Activated CD4-positive, CD25-positive, alpha-beta regulatory T cell treated with anti-CD3 and anti-CD28 coated beads, Interleukin-2, amount 50 U/mL, for 16 hours (primary cell): ENCODE results near the gene CD4.

Source experiments
- DNase-seq: peaks from one replicate; pipeline ENCODE4 v3.0.0-alpha.2; 2020; ENCODE audit warnings: low read depth, low spot score

Gene CD4

DNA sequence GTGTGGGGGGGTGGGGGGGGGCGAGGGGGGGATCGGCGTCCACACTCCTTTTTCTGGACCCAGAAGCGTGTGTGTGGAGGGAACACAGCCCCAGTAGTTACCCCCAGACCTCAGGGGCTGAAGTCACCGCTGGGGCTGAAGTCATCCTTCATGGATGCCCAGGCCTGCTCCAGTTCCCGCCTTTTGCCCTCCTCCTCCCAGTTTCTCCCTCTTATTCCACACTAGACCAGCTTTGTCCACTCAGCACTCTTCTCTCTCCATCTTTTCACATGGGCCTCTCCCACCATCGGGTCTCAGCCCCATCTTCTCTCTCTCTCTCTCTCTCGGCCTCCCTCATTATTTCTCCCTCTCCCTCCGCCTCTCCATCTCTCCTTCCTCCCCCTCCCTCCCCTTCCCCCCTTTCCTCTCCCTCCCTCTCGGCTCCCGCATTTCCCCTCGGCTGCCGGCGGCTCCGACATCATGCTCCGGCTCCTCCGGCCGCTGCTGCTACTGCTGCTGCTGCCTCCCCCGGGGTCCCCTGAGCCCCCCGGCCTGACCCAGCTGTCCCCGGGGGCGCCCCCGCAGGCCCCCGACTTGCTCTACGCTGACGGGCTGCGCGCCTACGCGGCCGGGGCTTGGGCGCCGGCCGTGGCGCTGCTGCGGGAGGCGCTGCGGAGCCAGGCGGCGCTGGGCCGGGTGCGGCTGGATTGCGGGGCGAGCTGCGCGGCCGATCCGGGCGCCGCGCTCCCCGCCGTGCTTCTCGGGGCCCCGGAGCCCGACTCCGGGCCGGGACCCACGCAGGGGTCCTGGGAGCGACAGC, 38.9 kb downstream of the CD4 start, which contains the start of gene P3H3:
Gene P3H3 (plus strand): TSS at position 426 of the 799 bp plus-strand sequence. CDS start 34 bp downstream, at position 460.
- no peak for DNase-seq

- no peak for DNase-seq
Observed at GRCh38 chr12:6828781-6829535, 39.6 kb downstream of the CD4 start.

DNA sequence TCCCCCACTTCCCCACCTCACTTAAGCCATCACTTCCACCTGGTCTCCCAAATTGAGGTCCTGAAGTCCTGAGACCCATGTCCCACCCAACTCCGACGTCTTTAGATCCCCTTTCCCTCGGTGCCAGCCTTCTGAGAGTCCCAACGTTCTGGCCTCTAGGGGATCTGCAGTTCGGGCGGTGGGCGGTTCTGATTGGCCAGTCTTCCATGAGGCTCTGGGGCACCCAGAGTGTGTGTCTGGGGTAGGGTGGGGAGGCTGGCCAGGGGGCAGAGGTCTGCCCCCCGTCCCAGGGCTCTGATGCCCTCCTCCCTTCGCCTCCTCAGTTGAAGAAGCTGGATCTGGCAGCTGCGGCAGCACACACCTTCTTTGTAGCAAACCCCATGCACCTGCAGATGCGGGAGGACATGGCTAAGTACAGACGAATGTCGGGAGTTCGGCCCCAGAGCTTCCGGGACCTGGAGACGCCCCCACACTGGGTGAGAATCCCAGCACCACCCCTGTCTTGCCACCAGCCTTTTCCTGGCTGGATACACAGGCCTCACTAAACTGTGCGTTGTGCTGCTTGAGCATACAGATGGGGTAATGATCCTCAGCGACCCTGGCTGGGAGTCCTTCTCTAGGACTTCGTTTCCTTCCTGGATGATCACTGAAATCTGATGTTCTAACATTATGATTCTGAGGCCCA, 40.4 kb downstream of the CD4 start:
- no peak for DNase-seq

DNA sequence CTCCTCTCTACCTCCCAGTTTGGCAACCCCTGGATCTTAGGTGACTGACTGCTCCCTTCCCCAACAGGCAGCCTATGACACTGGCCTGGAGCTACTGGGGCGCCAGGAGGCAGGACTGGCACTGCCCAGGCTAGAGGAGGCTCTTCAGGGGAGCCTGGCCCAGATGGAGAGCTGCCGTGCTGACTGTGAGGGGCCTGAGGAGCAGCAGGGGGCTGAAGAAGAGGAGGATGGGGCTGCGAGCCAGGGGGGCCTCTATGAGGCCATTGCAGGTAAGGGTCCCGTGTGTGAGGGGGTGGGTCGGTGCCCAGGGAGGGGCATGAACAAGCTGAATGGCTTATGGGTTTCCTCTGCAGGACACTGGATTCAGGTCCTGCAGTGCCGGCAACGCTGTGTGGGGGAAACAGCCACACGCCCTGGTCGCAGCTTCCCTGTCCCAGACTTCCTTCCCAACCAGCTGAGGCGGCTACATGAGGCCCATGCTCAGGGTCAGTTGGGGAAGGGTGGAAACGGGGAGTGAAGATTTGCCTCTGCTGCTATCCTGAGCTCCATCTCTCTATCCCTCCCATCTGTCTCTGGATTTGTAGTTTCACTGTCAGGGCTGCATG, 41.1 kb downstream of the CD4 start:
- DNase-seq: no peak

- DNase-seq: no peak
Observed at GRCh38 chr12:6830999-6831398, 41.7 kb downstream of the CD4 start.

DNA sequence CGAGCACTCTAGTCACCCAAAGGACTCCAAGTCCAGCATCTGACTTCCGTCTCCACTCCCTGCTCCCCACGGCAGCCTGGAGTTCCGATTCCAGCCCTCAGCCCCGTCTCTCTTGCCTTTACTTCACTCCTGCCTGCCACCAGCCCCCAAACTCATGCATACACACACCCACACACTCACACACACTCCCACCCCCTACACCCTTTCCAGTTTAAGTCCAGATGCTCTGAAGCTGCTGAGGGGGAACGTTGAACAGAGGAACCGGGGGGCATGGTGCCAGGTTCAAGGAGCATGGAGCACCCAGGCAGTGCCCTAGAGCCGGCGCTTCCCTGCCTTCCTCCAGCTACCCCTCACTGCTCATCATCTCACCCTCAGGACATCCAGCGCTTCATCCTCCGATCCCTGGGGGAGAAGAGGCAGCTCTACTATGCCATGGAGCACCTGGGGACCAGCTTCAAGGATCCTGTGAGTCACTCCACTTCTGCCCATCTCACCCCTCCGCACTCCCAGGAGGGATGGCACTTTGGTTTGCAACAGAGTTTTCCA, 42.2 kb downstream of the CD4 start:
- DNase-seq: no peak

GRCh38 chr12:6832125-6832524, 42.8 kb downstream of the CD4 start:
- no peak for DNase-seq

DNA sequence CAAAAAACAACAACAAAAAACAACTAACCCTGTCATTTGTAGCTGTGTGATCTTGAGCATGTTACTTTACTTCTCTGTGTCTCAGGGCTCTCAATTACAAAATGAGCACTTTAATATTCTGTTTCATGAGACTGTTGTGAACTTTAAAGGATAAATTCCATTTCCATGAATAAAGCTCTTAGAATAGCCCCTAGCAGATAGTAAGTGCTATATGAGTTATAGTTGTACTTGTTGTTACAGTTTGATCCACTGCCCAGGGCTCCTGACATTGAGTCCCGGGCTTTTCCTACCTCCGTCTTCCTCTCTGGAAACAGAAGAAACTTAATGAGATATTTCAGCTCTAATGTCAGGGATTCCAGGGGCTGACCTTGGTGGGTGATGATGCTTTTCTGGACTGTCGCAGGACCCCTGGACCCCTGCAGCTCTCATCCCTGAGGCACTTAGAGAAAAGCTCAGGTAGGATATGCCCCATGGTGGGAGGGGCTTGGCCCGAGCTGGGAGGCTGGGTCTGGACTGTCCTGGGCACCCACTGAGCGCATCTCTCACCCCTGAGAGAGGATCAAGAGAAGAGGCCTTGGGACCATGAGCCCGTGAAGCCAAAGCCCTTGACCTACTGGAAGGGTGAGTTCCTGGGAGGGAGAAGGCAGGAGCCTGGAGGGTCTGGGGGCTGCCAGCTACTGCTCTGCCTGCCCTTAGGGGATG, 44.0 kb downstream of the CD4 start:
- no peak for DNase-seq

DNA sequence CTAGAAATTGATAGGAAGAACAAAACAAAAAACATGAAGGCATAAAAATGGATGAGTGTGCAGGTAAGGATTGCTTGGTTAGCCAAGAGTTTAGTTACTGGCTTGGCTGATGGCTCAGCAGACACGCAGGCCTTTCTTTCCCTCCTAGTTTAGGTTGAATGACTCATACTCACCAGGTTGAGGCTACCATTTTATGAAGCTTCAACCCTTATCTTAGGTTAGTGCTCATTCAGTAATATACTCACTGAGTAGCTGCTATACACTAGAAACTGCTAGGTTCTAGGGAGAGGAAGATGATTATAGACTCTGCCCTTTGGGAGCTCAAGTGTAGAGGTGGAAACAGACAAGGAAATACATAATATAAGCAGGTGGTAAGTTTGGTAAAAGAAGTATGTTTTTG, 44.9 kb downstream of the CD4 start:
- no peak for DNase-seq

DNA sequence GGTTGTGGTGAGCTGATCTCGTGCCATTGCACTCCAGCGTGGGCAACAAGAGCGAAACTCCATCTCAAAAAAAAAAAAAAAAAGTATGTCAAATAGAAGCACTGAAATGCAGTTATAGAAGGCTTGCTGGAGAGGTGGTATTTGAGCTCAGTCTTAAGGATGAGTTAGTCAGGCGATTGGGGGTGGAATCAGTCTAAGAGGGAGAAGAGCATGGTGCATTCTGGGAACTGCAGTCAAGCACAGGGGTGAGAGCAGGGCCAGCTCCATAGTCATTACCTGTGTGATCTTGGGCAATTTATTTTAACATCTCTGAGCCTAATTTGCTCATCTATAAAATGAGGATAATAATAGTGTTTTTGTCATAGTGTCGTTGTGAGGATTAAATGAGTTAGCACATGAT, 45.5 kb downstream of the CD4 start:
- DNase-seq: no peak

DNA sequence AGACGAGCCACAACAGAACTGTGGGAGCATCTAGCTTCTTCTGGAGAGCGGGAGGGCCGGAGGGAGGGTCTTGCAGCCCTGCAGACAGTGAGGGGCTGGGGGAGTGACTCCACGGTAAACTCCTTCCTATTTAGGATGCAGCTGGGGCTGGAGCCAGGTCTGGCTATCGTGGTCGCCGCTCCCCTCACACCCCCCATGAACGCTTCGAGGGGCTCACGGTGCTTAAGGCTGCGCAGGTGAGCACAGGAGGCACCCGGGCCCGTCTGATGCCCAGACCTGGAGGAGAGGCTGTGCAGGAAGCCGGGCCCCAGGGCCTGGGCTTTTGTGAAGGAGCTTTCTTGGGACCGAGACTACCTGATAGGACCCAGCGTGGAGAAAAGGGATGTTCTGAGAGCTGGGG, 47.5 kb downstream of the CD4 start:
- DNase-seq: no peak

DNA sequence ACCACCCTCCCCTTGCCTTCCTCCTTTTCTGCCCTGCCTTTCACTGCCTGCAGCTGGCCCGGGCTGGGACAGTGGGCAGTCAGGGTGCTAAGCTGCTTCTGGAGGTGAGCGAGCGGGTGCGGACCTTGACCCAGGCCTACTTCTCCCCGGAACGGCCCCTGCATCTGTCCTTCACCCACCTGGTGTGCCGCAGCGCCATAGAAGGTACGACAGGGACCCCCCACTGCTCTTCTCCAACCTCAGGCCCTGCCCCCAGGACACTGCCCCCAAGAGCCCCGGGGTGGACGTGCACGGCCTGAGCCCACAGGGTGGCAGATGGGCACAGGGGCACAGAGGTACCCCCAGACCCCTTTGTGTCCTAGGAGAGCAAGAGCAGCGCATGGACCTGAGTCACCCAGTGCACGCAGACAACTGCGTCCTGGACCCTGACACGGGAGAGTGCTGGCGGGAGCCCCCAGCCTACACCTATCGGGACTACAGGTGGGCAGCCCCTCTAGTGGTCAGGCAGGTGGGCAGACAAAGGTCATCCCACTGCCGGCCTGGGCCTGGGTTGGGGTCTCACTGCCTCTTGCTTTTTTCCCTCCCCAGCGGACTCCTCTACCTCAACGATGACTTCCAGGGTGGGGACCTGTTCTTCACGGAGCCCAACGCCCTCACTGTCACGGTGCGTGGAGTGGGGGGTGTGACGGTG, 48.2 kb downstream of the CD4 start:
- no peak for DNase-seq

GRCh38 chr12:6838854-6839253, 49.5 kb downstream of the CD4 start:
- no peak for DNase-seq

GRCh38 chr12:6839482-6840201, 50.3 kb downstream of the CD4 start:
- DNase-seq: no peak

DNA sequence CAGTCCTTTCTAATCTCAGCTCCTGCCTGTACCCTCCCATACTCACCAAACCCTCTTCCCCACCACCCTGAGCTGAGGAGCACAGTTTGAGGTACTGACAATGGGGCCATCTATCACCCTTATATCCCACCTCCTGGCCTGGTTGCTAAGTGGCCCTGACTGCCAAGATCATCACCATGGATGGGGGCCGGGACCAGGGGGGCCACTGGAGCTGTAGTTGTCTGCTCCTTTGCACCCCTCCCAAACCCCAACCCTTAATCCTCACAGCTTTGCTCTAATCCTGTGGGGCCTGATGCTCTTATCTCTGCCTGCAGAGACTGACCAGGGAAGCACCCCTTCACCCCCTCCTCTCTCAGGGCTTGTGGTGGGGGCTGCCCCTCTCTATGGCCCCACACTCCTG, 51.0 kb downstream of the CD4 start:
- no peak for DNase-seq

GRCh38 chr12:6840761-6841515, 51.6 kb downstream of the CD4 start, which contains the start of gene GNB3:
Gene GNB3, plus strand, starts transcription at chr12:6840925. Its CDS starts 363 bp downstream, at chr12:6841288.
- no peak for DNase-seq

DNA sequence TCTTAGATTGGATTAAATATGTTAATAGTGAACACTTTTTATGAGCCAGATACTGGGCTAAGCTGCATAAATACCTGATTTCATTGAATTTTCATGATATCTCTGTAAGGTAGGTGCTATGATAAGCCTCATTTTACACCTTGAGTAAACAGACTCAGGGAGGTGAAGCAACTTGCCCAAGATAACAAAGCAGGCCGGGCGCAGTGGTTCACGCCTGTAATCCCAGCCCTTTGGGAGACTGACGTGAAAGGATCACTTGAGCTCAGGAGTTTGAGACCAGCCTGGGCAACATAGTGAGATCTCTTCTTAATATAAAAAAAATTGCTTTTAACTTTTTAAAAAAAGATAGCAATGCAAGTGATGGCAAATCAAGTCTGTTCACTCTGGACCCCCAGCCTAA, 52.7 kb downstream of the CD4 start:
- no peak for DNase-seq

DNA sequence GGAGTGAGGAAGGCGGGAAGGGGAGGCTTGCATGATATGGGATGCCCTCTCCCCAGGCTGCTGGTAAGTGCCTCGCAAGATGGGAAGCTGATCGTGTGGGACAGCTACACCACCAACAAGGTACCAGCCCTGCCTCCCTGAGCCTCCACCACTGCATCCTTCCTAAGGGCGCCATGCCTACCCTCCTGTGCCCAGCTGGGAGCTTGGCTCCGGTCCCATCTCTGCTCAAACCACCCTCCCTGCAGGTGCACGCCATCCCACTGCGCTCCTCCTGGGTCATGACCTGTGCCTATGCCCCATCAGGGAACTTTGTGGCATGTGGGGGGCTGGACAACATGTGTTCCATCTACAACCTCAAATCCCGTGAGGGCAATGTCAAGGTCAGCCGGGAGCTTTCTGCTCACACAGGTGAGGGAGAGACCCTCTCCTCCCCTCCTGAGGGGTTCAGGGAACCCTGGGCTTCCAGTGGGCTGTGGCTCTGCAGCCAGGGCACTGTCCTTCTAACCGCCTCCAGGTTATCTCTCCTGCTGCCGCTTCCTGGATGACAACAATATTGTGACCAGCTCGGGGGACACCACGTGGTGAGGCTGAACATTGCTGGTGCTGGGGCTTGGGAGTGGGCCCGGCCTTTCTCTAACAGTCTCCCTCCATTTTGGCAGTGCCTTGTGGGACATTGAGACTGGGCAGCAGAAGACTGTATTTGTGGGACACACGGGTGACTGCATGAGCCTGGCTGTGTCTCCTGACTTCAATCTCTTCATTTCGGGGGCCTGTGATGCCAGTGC, 54.0 kb downstream of the CD4 start:
- DNase-seq: no peak
